Measurements from ENCODE around the gene ZNF385C. TPM values are rescaled to one million over a fixed set of nuclear protein-coding genes. Genes with fewer than 3 reads are reported as not detected.
A peak's percentile ranks its signal among the peaks of the same experiment; 100 is the strongest.

ZNF385C gene
- total RNA-seq, 1 experiment from 2014 or later: 2.8 TPM

DNA sequence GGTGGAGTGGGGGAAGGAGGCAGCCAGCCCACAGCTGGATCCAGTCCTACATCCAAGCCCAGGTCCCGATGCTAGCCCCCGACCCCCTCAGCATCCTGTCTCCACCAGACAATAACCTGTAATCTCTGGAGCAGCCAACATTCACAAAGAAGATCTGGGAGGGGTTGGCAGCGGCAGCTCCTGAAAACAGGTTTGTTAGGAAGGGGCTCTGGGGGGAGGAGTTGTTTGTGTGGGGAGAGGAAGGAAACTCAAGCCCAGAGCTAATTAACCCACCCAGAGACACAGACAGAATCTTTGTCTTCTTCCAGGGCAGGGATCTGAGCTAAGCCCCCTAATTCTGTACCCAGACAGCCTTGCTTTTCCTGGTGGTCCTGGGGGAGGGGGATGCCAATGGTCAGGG is 43.2 kb downstream of the ZNF385C start:
- no peaks in the 10 kb centered on the region for H4K20me1 ChIP-seq (ENCODE audit: control insufficient read depth, insufficient read depth, insufficient read length)
- Mint-ChIP-seq H3K27me3 (ENCODE audit: low read depth) (peaks cover 24% of the 10 kb centered on the region), H3K27ac (peak overlapping the region in 2 of 3 experiments; percentile 75 to 80; a peak in 5 of 7 replicates), H3K9me3 (no peaks in the 10 kb centered on the region; a peak in 1 of 5 replicates), H3K4me1 (peaks cover 42 to 66% of the 10 kb centered on the region in 2 experiments), H3K4me3 (peak overlapping the region in 1 of 2 experiments; percentile 51; a peak in 1 of 5 replicates), H3K36me3 (ENCODE audit: insufficient read depth in 1 of 3, low read depth in 3 of 3) (no peaks in the 10 kb centered on the region; a peak in 1 of 7 replicates)
- H3K23ac ChIP-seq (ENCODE audit: insufficient read length, low read depth, low read length): no peak overlapping the region
- no peaks in the 10 kb centered on the region for H3K27me3 ChIP-seq (ENCODE audit: insufficient read depth, low read length)
- H3K79me1 ChIP-seq (ENCODE audit: insufficient read depth, low read depth, low read length, poor library complexity, severe bottlenecking): no peaks in the 10 kb centered on the region
- H4K8ac ChIP-seq (replicated peaks; ENCODE audit: insufficient read length, low read depth, low read length): no peak overlapping the region
- no peak overlapping the region for H3K9ac ChIP-seq (ENCODE audit: extremely low read depth, insufficient read length, low read length)
- no peak overlapping the region; the same call in 1 of the 2 replicates for H3K14ac ChIP-seq (ENCODE audit: insufficient read depth, low read length)
- no peak overlapping the region for H2BK120ac ChIP-seq (ENCODE audit: low read depth, low read length, poor library complexity, severe bottlenecking)
- H3T11ph ChIP-seq (ENCODE audit: low read length): no peak overlapping the region
- H3K23me2 ChIP-seq (ENCODE audit: insufficient read length, low read depth, low read length, poor library complexity, severe bottlenecking): peaks cover 6% of the 10 kb centered on the region
- peaks cover 5% of the 10 kb centered on the region; the same call in 1 of the 2 replicates for H3K4me1 ChIP-seq (ENCODE audit: insufficient read depth, low read length)
- H3K79me2 ChIP-seq (ENCODE audit: insufficient read depth, low read length): no peaks in the 10 kb centered on the region
- H4K5ac ChIP-seq (ENCODE audit: insufficient read length, low read depth, low read length): no peak overlapping the region
- no peak overlapping the region for H3K4me2 ChIP-seq (ENCODE audit: insufficient read depth, insufficient read length, low read length)
- no peak overlapping the region for H2AK5ac ChIP-seq (ENCODE audit: insufficient read length, low read length)
- no peak overlapping the region for H2BK5ac ChIP-seq (ENCODE audit: insufficient read length, low read length)
- H3K27ac ChIP-seq (ENCODE audit: insufficient read length, low read depth, low read length): no peak overlapping the region
- no peak overlapping the region for H2BK15ac ChIP-seq (ENCODE audit: low read depth, low read length)
- no CpG with 5 or more reads among the region's 3 CpGs for WGBS (ENCODE audit: extremely low coverage, insufficient read length, low lambda C conversion rate)
- H3K56ac ChIP-seq (ENCODE audit: insufficient read length, low read depth, low read length): no peak overlapping the region
- H3K9me3 ChIP-seq (ENCODE audit: control insufficient read depth, low read depth, low read length): no peaks in the 10 kb centered on the region
- H3K4ac ChIP-seq (ENCODE audit: low read depth, low read length): no peak overlapping the region
- peak; percentile 38 for DNase-seq
- no peak overlapping the region for H3K18ac ChIP-seq (ENCODE audit: insufficient read length, low read depth, low read length)
- no peak overlapping the region for H2BK20ac ChIP-seq (ENCODE audit: low read depth, low read length, poor library complexity, severe bottlenecking)
- TF ChIP-seq CTCF (conservative IDR thresholded peaks at IDR 0.05): no peak
- H2AFZ ChIP-seq (ENCODE audit: low read length): no peak overlapping the region
- H2BK12ac ChIP-seq (ENCODE audit: insufficient read length, low read depth, low read length): no peak overlapping the region
- H4K91ac ChIP-seq (ENCODE audit: insufficient read length, low read depth, low read length): no peak overlapping the region

Data from H9 (cell line).